ENCODE measurements around the gene CCNL1. TPM values are rescaled to one million over a fixed set of nuclear protein-coding genes. Genes with fewer than 3 reads are reported as not detected.
"Not testable (repeated sequence)": the region's sequence is repeated elsewhere in the genome, so short reads cannot be mapped to it uniquely, and the experiment has no call there.

CCNL1 gene
- total RNA-seq, 6 donors from 2014 or later: 118 to 344 (median 246) TPM

DNA sequence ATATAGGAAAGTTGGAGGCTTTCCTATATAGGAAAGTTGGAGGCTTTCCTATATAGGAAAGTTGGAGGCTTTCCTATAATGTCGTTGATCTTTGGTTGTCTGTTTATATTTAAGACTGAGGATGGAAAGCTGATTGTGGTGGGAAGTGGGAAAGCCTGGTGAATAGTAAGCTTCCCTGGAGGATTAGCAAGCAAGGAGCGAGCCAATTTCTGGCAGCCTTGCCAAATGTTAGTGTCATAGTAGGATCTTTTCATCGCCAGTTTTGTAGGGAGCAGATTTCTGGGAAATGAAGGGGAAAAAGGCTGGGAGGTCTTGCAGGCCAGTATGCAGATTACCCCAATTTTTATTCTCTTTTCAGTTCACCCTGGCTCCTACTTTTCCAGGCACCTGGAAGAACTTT is 39.9 kb upstream of the CCNL1 start:
- no peak overlapping the region for H3K4me3 ChIP-seq
- H3K27me3 ChIP-seq: no peaks in the 10 kb centered on the region
- TF ChIP-seq POLR2AphosphoS5 (IDR thresholded peaks at IDR 0.05) (no peak), EP300 (IDR thresholded peaks at IDR 0.05) (no peak), POLR2A (IDR thresholded peaks at IDR 0.05) (no peak)
- TF ChIP-seq, protein P1, sequence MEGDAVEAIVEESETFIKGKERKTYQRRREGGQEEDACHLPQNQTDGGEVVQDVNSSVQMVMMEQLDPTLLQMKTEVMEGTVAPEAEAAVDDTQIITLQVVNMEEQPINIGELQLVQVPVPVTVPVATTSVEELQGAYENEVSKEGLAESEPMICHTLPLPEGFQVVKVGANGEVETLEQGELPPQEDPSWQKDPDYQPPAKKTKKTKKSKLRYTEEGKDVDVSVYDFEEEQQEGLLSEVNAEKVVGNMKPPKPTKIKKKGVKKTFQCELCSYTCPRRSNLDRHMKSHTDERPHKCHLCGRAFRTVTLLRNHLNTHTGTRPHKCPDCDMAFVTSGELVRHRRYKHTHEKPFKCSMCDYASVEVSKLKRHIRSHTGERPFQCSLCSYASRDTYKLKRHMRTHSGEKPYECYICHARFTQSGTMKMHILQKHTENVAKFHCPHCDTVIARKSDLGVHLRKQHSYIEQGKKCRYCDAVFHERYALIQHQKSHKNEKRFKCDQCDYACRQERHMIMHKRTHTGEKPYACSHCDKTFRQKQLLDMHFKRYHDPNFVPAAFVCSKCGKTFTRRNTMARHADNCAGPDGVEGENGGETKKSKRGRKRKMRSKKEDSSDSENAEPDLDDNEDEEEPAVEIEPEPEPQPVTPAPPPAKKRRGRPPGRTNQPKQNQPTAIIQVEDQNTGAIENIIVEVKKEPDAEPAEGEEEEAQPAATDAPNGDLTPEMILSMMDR (IDR thresholded peaks at IDR 0.05): no peak
- peaks cover 0 to 4% (median 0%) of the 10 kb centered on the region in 4 donors for H3K9me3 ChIP-seq
- H3K27ac ChIP-seq: no peak overlapping the region
- ATAC-seq (ENCODE audit: low FRiP score in 2 of 2) (no peak), DNase-seq (no peak)
- H3K4me1 ChIP-seq: peaks cover 0 to 3% (median 0%) of the 10 kb centered on the region in 4 donors
- 76 to 87% methylated on average over 3 of the region's 3 CpGs for WGBS, 2 donors
- H3K36me3 ChIP-seq: no peaks in the 10 kb centered on the region

DNA sequence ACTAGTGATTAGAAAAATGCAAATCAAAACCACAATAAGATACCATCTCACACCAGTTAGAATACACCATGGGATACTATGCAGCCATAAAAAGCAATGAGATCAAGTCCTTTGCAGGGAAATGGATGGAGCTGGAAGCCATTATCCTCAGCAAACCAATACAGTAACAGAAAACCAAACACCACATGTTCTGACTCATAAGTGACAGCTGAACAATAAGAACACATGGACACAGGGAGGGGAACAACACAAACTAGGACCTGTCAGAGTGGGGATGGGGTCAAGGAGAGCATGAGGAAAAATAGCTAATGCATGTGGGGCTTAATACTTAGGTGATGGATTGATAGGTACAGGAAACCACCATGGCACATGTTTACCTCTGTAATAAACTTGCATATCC is 36.0 kb upstream of the CCNL1 start:
- no peaks in the 10 kb centered on the region for H3K27me3 ChIP-seq
- H3K36me3 ChIP-seq: no peaks in the 10 kb centered on the region
- H3K4me3 ChIP-seq: no peak overlapping the region
- H3K4me1 ChIP-seq: no peaks in the 10 kb centered on the region
- no peak for ATAC-seq (ENCODE audit: low FRiP score in 2 of 2)
- no peak for DNase-seq
- TF ChIP-seq POLR2A (IDR thresholded peaks at IDR 0.05) (no peak), EP300 (IDR thresholded peaks at IDR 0.05) (no peak), POLR2AphosphoS5 (IDR thresholded peaks at IDR 0.05) (no peak)
- TF ChIP-seq, protein P1 (IDR thresholded peaks at IDR 0.05): no peak
- no peak overlapping the region for H3K27ac ChIP-seq
- H3K9me3 ChIP-seq: peaks cover 0 to 8% (median under 1%) of the 10 kb centered on the region in 4 donors

DNA sequence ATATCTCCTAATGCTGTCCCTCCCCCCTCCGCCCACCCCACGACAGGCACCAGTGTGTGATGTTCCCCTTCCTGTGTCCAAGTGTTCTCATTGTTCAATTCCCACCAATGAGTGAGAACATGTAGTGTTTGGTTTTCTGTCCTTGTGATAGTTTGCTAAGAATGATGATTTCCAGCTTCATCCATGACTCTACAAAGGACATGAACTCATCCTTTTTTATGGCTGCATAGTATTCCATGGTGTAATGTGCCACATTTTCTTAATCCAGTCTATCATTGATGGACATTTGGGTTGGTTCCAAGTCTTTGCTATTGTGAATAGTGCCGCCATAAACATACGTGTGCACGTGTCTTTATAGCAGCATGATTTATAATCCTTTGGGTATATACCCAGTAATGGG is 31.2 kb upstream of the CCNL1 start:
- not testable (repeated sequence) for H3K27me3 ChIP-seq; H3K4me3 ChIP-seq; H3K36me3 ChIP-seq; ATAC-seq (ENCODE audit: low FRiP score in 2 of 2); H3K4me1 ChIP-seq; H3K27ac ChIP-seq; DNase-seq
- H3K9me3 ChIP-seq: peaks cover 0 to 23% (median 16%) of the 10 kb centered on the region in 4 donors
- WGBS, 2 donors: 95 to 96% methylated on average over 5 of the region's 5 CpGs

DNA sequence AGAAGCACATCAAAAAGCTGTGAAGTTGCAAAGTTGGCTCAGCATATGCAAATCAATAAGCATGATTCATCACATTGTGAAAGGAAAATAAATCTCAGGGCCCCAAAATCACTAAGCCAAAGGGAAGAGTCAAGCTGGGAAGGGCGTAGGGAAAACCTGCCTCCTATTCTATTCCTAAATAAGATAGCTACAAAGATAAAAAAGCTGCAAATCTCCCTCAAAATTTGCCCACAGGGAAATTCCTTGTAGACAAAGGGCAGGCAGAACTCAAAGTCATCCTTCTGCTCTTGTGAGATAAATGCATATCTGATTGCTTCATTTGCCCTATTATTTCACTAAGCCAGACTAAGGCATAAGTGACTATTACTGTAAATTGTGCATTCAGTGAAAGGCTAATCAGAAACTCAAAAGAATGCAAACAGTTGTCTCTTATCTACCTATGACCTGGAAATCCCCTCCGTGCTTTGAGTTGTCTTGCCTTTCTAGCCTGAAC is 30.5 kb upstream of the CCNL1 start:
- Histone ChIP-seq H3K27ac (no peak overlapping the region), H3K4me1 (no peaks in the 10 kb centered on the region), H3K36me3 (no peaks in the 10 kb centered on the region), H3K9me3 (peaks cover 0 to 23% (median 14%) of the 10 kb centered on the region in 4 donors), H3K4me3 (no peak overlapping the region), H3K27me3 (no peaks in the 10 kb centered on the region)
- no peak for ATAC-seq (ENCODE audit: low FRiP score in 2 of 2)
- no peak for TF ChIP-seq POLR2AphosphoS5 (IDR thresholded peaks at IDR 0.05)
- TF ChIP-seq POLR2A (IDR thresholded peaks at IDR 0.05): no peak
- TF ChIP-seq EP300 (IDR thresholded peaks at IDR 0.05): no peak
- TF ChIP-seq, protein P1 (IDR thresholded peaks at IDR 0.05): no peak
- DNase-seq: no peak
- WGBS, 2 donors: 41 to 90% methylated on average over 2 of the region's 2 CpGs

DNA sequence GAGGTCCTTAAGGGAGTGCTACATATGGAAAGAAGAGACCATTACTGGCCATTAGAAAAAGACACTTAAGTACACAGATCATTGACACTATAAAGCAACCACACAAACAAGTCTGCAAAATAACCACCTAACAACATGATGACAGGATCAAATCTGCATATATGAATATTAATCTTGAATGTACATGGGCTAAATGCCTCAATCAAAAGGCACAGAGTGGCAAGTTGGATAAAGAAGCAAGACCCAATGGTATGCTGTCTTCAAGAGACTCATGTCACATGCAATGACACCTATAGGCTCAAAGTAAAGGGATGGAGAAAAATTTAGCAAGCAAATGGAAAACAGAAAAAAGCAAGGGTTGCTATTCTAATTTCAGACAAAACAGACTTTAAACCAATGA is 28.4 kb upstream of the CCNL1 start:
- no peak overlapping the region for H3K27ac ChIP-seq
- no peaks in the 10 kb centered on the region for H3K27me3 ChIP-seq
- H3K4me1 ChIP-seq: no peaks in the 10 kb centered on the region
- ATAC-seq (ENCODE audit: low FRiP score in 2 of 2) (no peak), DNase-seq (no peak)
- no peak overlapping the region for H3K4me3 ChIP-seq
- H3K9me3 ChIP-seq: peaks cover 0 to 23% (median 14%) of the 10 kb centered on the region in 4 donors
- H3K36me3 ChIP-seq: peaks cover 0 to 3% (median 0%) of the 10 kb centered on the region in 4 donors
- TF ChIP-seq POLR2AphosphoS5 (IDR thresholded peaks at IDR 0.05) (no peak), EP300 (IDR thresholded peaks at IDR 0.05) (no peak), POLR2A (IDR thresholded peaks at IDR 0.05) (no peak)
- TF ChIP-seq, protein P1 (IDR thresholded peaks at IDR 0.05): no peak

Measured in upper lobe of left lung (tissue), 6 donors.